H9 (cell line): ENCODE results near the gene CPLX1. TPM values are rescaled to one million over a fixed set of nuclear protein-coding genes. Genes with fewer than 3 reads are reported as not detected.

Experiments used
- DNase-seq: peaks from one replicate; pipeline ENCODE4 v3.0.0-alpha.2; 2017
- H2AFZ ChIP-seq: one replicate; pipeline ENCODE4 v1.6.1; 2013; ENCODE audit warnings: mild to moderate bottlenecking, low read length, control low read depth, moderate library complexity
- H2AK5ac ChIP-seq: 2 replicates; pipeline ENCODE4 v1.6.1; 2013; ENCODE audit warnings: low read length, control low read depth, mixed read lengths; ENCODE audit not compliant: insufficient read length
- H2BK120ac ChIP-seq: one replicate; pipeline ENCODE4 v1.6.1; 2013; ENCODE audit warnings: low read depth, mild to moderate bottlenecking, low read length, control low read depth, inconsistent platforms; ENCODE audit not compliant: poor library complexity, severe bottlenecking
- H2BK12ac ChIP-seq: 2 replicates; pipeline ENCODE4 v1.6.1; 2013; ENCODE audit warnings: low read length, control low read depth, mixed read lengths, low read depth; ENCODE audit not compliant: insufficient read length
- H2BK15ac ChIP-seq: 2 replicates; pipeline ENCODE4 v1.6.1; 2013; ENCODE audit warnings: low read depth, low read length, control low read depth
- H2BK20ac ChIP-seq: one replicate; pipeline ENCODE4 v1.6.1; 2013; ENCODE audit warnings: low read depth, mild to moderate bottlenecking, low read length, control low read depth, inconsistent platforms; ENCODE audit not compliant: poor library complexity, severe bottlenecking
- H2BK5ac ChIP-seq: 2 replicates; pipeline ENCODE4 v1.6.1; 2013; ENCODE audit warnings: low read length, control low read depth, mixed read lengths; ENCODE audit not compliant: insufficient read length
- H3K14ac ChIP-seq: 2 replicates; pipeline ENCODE4 v1.6.1; 2013; ENCODE audit warnings: low read length, control low read depth; ENCODE audit not compliant: insufficient read depth
- H3K18ac ChIP-seq: 2 replicates; pipeline ENCODE4 v1.6.1; 2013; ENCODE audit warnings: low read depth, mild to moderate bottlenecking, mixed read lengths, low read length, control low read depth; ENCODE audit not compliant: insufficient read length
- H3K23ac ChIP-seq: 2 replicates; pipeline ENCODE4 v1.6.1; 2013; ENCODE audit warnings: low read length, control low read depth, mixed read lengths, low read depth; ENCODE audit not compliant: insufficient read length
- H3K23me2 ChIP-seq: 2 replicates; pipeline ENCODE4 v1.6.1; 2013; ENCODE audit warnings: low read depth, mild to moderate bottlenecking, mixed read lengths, low read length, control low read depth; ENCODE audit not compliant: insufficient read length, poor library complexity, severe bottlenecking
- H3K27ac ChIP-seq: 2 replicates; pipeline ENCODE4 v1.5.1; 2013; ENCODE audit warnings: low read length, control low read depth, mixed read lengths, low read depth; ENCODE audit not compliant: insufficient read length
- H3K27me3 ChIP-seq: 2 replicates; pipeline ENCODE4 v1.6.1; 2013; ENCODE audit warnings: low read length, control low read depth, inconsistent platforms; ENCODE audit not compliant: insufficient read depth
- H3K4ac ChIP-seq: 2 replicates; pipeline ENCODE4 v1.6.1; 2013; ENCODE audit warnings: low read depth, mild to moderate bottlenecking, control low read depth, inconsistent platforms, low read length, moderate library complexity
- H3K4me1 ChIP-seq: 2 replicates; pipeline ENCODE4 v1.6.1; 2013; ENCODE audit warnings: low read length, control low read depth, inconsistent platforms; ENCODE audit not compliant: insufficient read depth
- H3K4me2 ChIP-seq: 2 replicates; pipeline ENCODE4 v1.6.1; 2013; ENCODE audit warnings: low read length, control low read depth, mixed read lengths; ENCODE audit not compliant: insufficient read length, insufficient read depth
- H3K56ac ChIP-seq: 2 replicates; pipeline ENCODE4 v1.6.1; 2013; ENCODE audit warnings: low read depth, mild to moderate bottlenecking, mixed read lengths, low read length, control low read depth; ENCODE audit not compliant: insufficient read length
- H3K79me1 ChIP-seq: 2 replicates; pipeline ENCODE4 v1.6.1; 2013; ENCODE audit warnings: low read depth, mild to moderate bottlenecking, moderate library complexity, low read length, control low read depth, inconsistent platforms; ENCODE audit not compliant: insufficient read depth, poor library complexity, severe bottlenecking
- H3K79me2 ChIP-seq: 2 replicates; pipeline ENCODE4 v1.6.1; 2013; ENCODE audit warnings: low read length, control low read depth, inconsistent platforms; ENCODE audit not compliant: insufficient read depth
- H3K9ac ChIP-seq: 2 replicates; pipeline ENCODE4 v1.6.1; 2013; ENCODE audit warnings: low read length, control low read depth, mixed read lengths; ENCODE audit not compliant: insufficient read length; ENCODE audit errors: extremely low read depth
- H3K9me3 ChIP-seq: one replicate; pipeline ENCODE4 v1.6.1; 2013; ENCODE audit warnings: low read depth, low read length, inconsistent platforms; ENCODE audit not compliant: control insufficient read depth
- H3T11ph ChIP-seq: one replicate; pipeline ENCODE4 v1.6.1; 2013; ENCODE audit warnings: mild to moderate bottlenecking, low read length, control low read depth, inconsistent platforms
- H4K20me1 ChIP-seq: one replicate; pipeline ENCODE4 v1.6.1; 2013; ENCODE audit not compliant: control insufficient read depth, insufficient read length, insufficient read depth
- H4K5ac ChIP-seq: 2 replicates; pipeline ENCODE4 v1.6.1; 2013; ENCODE audit warnings: low read depth, mild to moderate bottlenecking, mixed read lengths, low read length, control low read depth; ENCODE audit not compliant: insufficient read length
- H4K8ac ChIP-seq: replicated peaks from 2 replicates; pipeline ENCODE4 v1.6.1; 2013; ENCODE audit warnings: low read length, control low read depth, mixed read lengths, low read depth; ENCODE audit not compliant: insufficient read length
- H4K91ac ChIP-seq: 2 replicates; pipeline ENCODE4 v1.6.1; 2013; ENCODE audit warnings: low read depth, mild to moderate bottlenecking, moderate library complexity, mixed read lengths, low read length, control low read depth; ENCODE audit not compliant: insufficient read length
- H3K27ac Mint-ChIP-seq, 3 experiments: 2 replicates in 2 of 3; 3 replicates in 1 of 3; pipeline ENCODE4 v1.8.0; 2020 to 2021; ENCODE audit warnings: mixed read lengths in 3 of 3, mild to moderate bottlenecking in 1 of 3, moderate library complexity in 1 of 3
- H3K27me3 Mint-ChIP-seq: 2 replicates; pipeline ENCODE4 v1.8.0; 2021; ENCODE audit warnings: low read depth, mild to moderate bottlenecking, moderate library complexity, mixed read lengths
- H3K36me3 Mint-ChIP-seq, 3 experiments: 2 replicates in 2 of 3; 3 replicates in 1 of 3; pipeline ENCODE4 v1.8.0; 2020 to 2021; ENCODE audit warnings: low read depth in 3 of 3, mixed read lengths in 3 of 3; ENCODE audit not compliant: insufficient read depth in 1 of 3
- H3K4me1 Mint-ChIP-seq, 2 experiments: 2 replicates each; pipeline ENCODE4 v1.8.0; 2020; ENCODE audit warnings: mixed read lengths in 2 of 2
- H3K4me3 Mint-ChIP-seq, 2 experiments: 2 replicates in 1 of 2; 3 replicates in 1 of 2; pipeline ENCODE4 v1.8.0; 2020 to 2021; ENCODE audit warnings: mild to moderate bottlenecking in 2 of 2, mixed read lengths in 2 of 2, moderate library complexity in 1 of 2
- H3K9me3 Mint-ChIP-seq, 2 experiments: 2 replicates in 1 of 2; 3 replicates in 1 of 2; pipeline ENCODE4 v1.8.0; 2020; ENCODE audit warnings: mild to moderate bottlenecking in 2 of 2, mixed read lengths in 2 of 2, moderate library complexity in 1 of 2
- WGBS: extraction: QIAGEN DNeasy Blood & Tissue Kit; methylation state at CpG from one replicate; pipeline ENCODE4 v1.1.7; 2013; ENCODE audit warnings: missing lambda C conversion rate, low lambda C conversion rate, mixed read lengths; ENCODE audit not compliant: insufficient read length; ENCODE audit errors: extremely low coverage; 5-methylcytosine and 5-hydroxymethylcytosine counted together
- total RNA-seq: library from RNA; stranded (reverse); gene quantifications from 2 replicates; pipeline ENCODE4 v1.2.1, GENCODE V29; 2021
- TF ChIP-seq, protein P1 (sequence below): fragments of 200-600 bp; sonication (generic); conservative IDR thresholded peaks from 3 replicates; pipeline ENCODE4 v1.8.0; 2021; ENCODE audit warnings: antibody characterized with exemption, mild to moderate bottlenecking

CPLX1 gene
- total RNA-seq, 1 experiment from 2014 or later, result 0.90 TPM

DNA sequence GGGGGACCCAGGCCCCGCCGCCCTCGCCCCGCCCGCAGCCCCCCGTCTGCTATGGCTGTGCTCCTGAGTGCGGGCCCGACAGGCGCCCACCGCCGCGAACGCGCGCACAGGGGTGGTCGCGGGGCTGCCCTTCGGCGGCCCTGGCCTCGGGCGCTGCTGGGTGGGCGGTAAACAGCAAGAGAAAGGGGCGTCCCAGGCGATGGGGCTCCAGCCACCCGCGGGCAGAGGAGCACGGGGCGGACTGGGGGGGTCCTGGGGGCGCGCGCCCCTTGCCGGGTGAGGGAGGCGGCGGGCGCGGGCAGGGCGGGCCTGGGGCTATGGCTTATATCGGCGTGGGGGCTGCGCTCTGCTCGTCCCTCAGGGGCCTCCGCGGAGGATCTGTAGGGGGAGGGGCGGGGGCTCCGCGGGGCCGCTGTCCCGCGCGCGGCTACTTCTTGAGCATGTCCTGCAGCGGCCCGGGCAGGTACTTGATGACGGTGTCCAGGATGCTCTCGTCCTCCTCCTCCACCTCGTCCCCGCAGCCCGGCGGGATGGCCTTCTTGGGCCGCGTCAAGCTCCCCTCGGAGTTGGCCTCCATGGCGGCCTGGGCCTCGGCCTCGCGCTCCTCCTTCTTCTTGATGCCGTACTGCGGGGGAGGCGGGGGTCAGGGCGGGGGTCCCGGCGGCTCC lies 39.7 kb downstream of the CPLX1 start:
- no peak overlapping the region for H3K4ac ChIP-seq
- TF ChIP-seq, protein P1, sequence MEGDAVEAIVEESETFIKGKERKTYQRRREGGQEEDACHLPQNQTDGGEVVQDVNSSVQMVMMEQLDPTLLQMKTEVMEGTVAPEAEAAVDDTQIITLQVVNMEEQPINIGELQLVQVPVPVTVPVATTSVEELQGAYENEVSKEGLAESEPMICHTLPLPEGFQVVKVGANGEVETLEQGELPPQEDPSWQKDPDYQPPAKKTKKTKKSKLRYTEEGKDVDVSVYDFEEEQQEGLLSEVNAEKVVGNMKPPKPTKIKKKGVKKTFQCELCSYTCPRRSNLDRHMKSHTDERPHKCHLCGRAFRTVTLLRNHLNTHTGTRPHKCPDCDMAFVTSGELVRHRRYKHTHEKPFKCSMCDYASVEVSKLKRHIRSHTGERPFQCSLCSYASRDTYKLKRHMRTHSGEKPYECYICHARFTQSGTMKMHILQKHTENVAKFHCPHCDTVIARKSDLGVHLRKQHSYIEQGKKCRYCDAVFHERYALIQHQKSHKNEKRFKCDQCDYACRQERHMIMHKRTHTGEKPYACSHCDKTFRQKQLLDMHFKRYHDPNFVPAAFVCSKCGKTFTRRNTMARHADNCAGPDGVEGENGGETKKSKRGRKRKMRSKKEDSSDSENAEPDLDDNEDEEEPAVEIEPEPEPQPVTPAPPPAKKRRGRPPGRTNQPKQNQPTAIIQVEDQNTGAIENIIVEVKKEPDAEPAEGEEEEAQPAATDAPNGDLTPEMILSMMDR, result no peak
- Mint-ChIP-seq H3K4me1 (peaks cover 18 to 29% of the 10 kb centered on the region in 2 experiments), H3K9me3 (peaks cover 0 to 3% of the 10 kb centered on the region in 2 experiments; a peak in 1 of 5 replicates), H3K4me3 (no peak overlapping the region), H3K27ac (no peak overlapping the region), H3K27me3 (peaks cover 72% of the 10 kb centered on the region), H3K36me3 (no peaks in the 10 kb centered on the region; a peak in 1 of 7 replicates)
- no peaks in the 10 kb centered on the region; the same call in 1 of the 2 replicates for H3K79me2 ChIP-seq
- no peak overlapping the region for H3T11ph ChIP-seq
- H4K5ac ChIP-seq, result no peak overlapping the region
- H4K20me1 ChIP-seq, result no peaks in the 10 kb centered on the region
- no peaks in the 10 kb centered on the region for H3K9me3 ChIP-seq
- no peak overlapping the region for H3K18ac ChIP-seq
- peak overlapping the region; percentile 42 for H3K4me2 ChIP-seq
- H3K23me2 ChIP-seq, result peaks cover 3% of the 10 kb centered on the region
- no peaks in the 10 kb centered on the region for H3K4me1 ChIP-seq
- H2BK20ac ChIP-seq, result no peak overlapping the region
- H2AK5ac ChIP-seq, result no peak overlapping the region
- H2BK15ac ChIP-seq, result no peak overlapping the region
- H4K8ac ChIP-seq, result no peak overlapping the region
- H3K23ac ChIP-seq, result no peak overlapping the region
- H3K79me1 ChIP-seq, result peaks cover 2% of the 10 kb centered on the region
- no peak overlapping the region for H4K91ac ChIP-seq
- no peak overlapping the region for H2BK12ac ChIP-seq
- WGBS, result no CpG with 5 or more reads among the region's 72 CpGs
- no peak overlapping the region for H3K9ac ChIP-seq
- H3K56ac ChIP-seq, result no peak overlapping the region
- no peak overlapping the region for H3K27ac ChIP-seq
- H2AFZ ChIP-seq, result no peak overlapping the region
- DNase-seq, result no peak
- H2BK5ac ChIP-seq, result no peak overlapping the region
- peaks cover 24% of the 10 kb centered on the region; the same call in 1 of the 2 replicates for H3K27me3 ChIP-seq
- H2BK120ac ChIP-seq, result no peak overlapping the region
- no peak overlapping the region for H3K14ac ChIP-seq
